Measurements from ENCODE around the gene MAGI1. TPM values are rescaled to one million over a fixed set of nuclear protein-coding genes. Genes with fewer than 3 reads are reported as not detected.

Gene MAGI1
- total and polyA plus RNA-seq, 4 donors = 5.0 to 69.2 (median 28.5) TPM

- Histone ChIP-seq H3K4me3 (ENCODE audit: low read length in 2 of 2) (no peak overlapping the region), H3K9me3 (ENCODE audit: control insufficient read depth, low read length) (no peaks in the 10 kb centered on the region), H3K36me3 (ENCODE audit: control insufficient read depth in 1 of 2, insufficient read depth in 2 of 2, low read length in 1 of 2) (no peaks in the 10 kb centered on the region), H3K27ac (ENCODE audit: low read depth in 1 of 2, low read length in 2 of 2) (no peak overlapping the region), H3K4me1 (ENCODE audit: control insufficient read depth in 1 of 2, insufficient read depth in 2 of 2, low read length in 2 of 2) (peaks cover 0 to 2% of the 10 kb centered on the region in 2 donors), H3K27me3 (ENCODE audit: control insufficient read depth in 1 of 2, insufficient read depth in 2 of 2, low read length in 1 of 2) (no peaks in the 10 kb centered on the region)
- WGBS, 2 donors = 24 to 35% methylated on average over 8 of the region's 8 CpGs
- DNase-seq (no peak), ATAC-seq (ENCODE audit: low FRiP score) (no peak)
- intact Hi-C loops (cut with DNase I) = no loop called here
Measured at GRCh38 chr3:65811892-65812291, 226.8 kb downstream of the MAGI1 start.

DNA sequence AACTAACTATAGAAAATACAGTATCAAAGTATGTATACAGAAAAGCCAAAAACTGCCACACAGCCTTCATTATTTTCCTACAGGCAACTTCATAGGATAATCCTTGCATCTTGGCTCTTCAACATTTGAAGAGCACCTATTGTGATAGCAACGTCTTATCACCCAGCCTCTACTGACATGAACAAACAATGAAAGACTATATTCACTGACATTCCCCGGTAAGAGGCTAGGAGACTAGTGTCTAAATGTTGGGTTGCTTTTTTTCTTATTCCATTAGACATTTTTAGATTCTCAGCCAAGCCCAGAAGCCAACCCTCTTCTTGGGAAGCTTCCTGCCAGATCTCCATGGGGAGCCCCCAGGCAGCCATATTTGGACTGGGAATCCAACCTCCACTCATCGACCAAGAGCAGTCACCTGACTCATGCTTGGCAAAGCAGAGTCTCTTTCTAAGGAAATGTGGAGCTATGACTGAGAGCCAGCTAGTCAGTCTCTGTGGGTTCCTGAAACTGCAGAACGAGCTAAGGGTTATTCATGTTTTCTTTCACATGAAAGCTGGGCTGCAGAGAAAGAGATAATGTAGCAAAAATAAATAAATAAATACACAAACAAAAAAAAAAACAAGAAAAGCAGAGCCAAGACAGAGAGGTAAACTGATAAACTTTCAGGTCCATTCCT is 227.5 kb downstream of the MAGI1 start:
- no peak overlapping the region for H3K4me3 ChIP-seq (ENCODE audit: low read length in 2 of 2)
- H3K36me3 ChIP-seq (ENCODE audit: control insufficient read depth in 1 of 2, insufficient read depth in 2 of 2, low read length in 1 of 2) = no peaks in the 10 kb centered on the region
- intact Hi-C loops (cut with DNase I) = no loop called here
- ATAC-seq (ENCODE audit: low FRiP score) (peak; percentile 49), DNase-seq (peak; percentile 59 to 81)
- no peak overlapping the region for H3K27ac ChIP-seq (ENCODE audit: low read depth in 1 of 2, low read length in 2 of 2)
- peaks cover 0 to 2% of the 10 kb centered on the region in 2 donors for H3K4me1 ChIP-seq (ENCODE audit: control insufficient read depth in 1 of 2, insufficient read depth in 2 of 2, low read length in 2 of 2)
- H3K27me3 ChIP-seq (ENCODE audit: control insufficient read depth in 1 of 2, insufficient read depth in 2 of 2, low read length in 1 of 2) = no peaks in the 10 kb centered on the region
- no peaks in the 10 kb centered on the region for H3K9me3 ChIP-seq (ENCODE audit: control insufficient read depth, low read length)
- 17 to 21% methylated on average over 4 of the region's 4 CpGs for WGBS, 2 donors

DNA sequence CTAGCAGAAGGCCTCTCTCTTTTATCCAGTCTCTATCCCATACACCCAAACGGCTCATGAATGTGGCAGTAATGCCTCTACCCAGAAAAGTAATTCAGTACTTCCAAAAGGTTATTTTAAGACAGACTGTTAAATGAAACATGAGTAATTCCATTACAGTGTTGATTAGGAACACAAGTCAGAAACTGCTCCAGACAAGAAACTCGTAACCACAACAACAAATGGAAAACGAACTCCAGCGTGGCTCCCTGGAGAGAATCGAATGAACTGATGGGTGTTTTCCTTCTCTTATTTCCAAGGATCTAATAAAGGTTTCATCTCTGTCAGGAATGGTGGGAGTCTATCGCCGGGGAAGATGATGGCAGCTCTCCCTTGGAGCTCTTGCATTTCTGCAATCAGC is 228.4 kb downstream of the MAGI1 start:
- no peak for DNase-seq
- ATAC-seq (ENCODE audit: low FRiP score) = no peak
- Histone ChIP-seq H3K27ac (ENCODE audit: low read depth in 1 of 2, low read length in 2 of 2) (no peak overlapping the region), H3K4me3 (ENCODE audit: low read length in 2 of 2) (no peak overlapping the region), H3K27me3 (ENCODE audit: control insufficient read depth in 1 of 2, insufficient read depth in 2 of 2, low read length in 1 of 2) (no peaks in the 10 kb centered on the region), H3K4me1 (ENCODE audit: control insufficient read depth in 1 of 2, insufficient read depth in 2 of 2, low read length in 2 of 2) (peaks cover 0 to 2% of the 10 kb centered on the region in 2 donors), H3K9me3 (ENCODE audit: control insufficient read depth, low read length) (no peaks in the 10 kb centered on the region), H3K36me3 (ENCODE audit: control insufficient read depth in 1 of 2, insufficient read depth in 2 of 2, low read length in 1 of 2) (no peaks in the 10 kb centered on the region)
- 48 to 51% methylated on average over 7 of the region's 7 CpGs for WGBS, 2 donors
- intact Hi-C loops (cut with DNase I) = no loop called here

DNA sequence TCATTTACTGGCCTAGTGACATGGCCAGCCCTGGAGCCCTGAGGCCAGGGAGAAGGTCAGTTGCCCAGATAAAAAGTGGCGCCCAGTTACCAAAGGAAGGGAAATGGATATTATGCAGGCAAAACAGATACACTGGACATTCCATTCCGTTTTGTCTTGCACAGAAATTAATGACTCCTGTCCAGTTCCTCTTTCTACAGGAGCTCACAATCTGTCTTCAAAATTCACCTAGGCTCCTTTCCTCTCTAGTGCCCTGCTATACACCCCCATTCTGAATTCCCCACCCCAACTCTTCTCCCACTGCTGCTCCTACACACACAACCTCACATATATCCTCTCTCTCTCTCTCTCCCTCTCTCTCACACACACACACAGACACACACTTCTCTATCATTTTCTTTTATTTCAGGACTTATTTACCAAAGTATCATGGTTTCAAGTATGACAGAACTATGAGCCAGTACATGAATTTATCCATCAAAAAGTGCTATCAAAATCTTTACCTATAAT is 229.0 kb downstream of the MAGI1 start:
- H3K4me3 ChIP-seq (ENCODE audit: low read length in 2 of 2) = no peak overlapping the region
- DNase-seq (no peak), ATAC-seq (ENCODE audit: low FRiP score) (no peak)
- no peak overlapping the region for H3K27ac ChIP-seq (ENCODE audit: low read depth in 1 of 2, low read length in 2 of 2)
- no peaks in the 10 kb centered on the region for H3K4me1 ChIP-seq (ENCODE audit: control insufficient read depth in 1 of 2, insufficient read depth in 2 of 2, low read length in 2 of 2)
- no peaks in the 10 kb centered on the region for H3K27me3 ChIP-seq (ENCODE audit: control insufficient read depth in 1 of 2, insufficient read depth in 2 of 2, low read length in 1 of 2)
- H3K9me3 ChIP-seq (ENCODE audit: control insufficient read depth, low read length) = no peaks in the 10 kb centered on the region
- WGBS, 2 donors = 64 to 90% methylated on average over 2 of the region's 2 CpGs
- intact Hi-C loops (cut with DNase I) = no loop called here
- H3K36me3 ChIP-seq (ENCODE audit: control insufficient read depth in 1 of 2, insufficient read depth in 2 of 2, low read length in 1 of 2) = no peaks in the 10 kb centered on the region

- no peak for ATAC-seq (ENCODE audit: low FRiP score)
- WGBS, 2 donors = 82 to 97% methylated on average over 3 of the region's 3 CpGs
Measured at GRCh38 chr3:65808824-65809223, 229.9 kb downstream of the MAGI1 start.

GRCh38 chr3:65808407-65808806 is 230.3 kb downstream of the MAGI1 start:
- Histone ChIP-seq H3K27me3 (ENCODE audit: control insufficient read depth in 1 of 2, insufficient read depth in 2 of 2, low read length in 1 of 2) (no peaks in the 10 kb centered on the region), H3K27ac (ENCODE audit: low read depth in 1 of 2, low read length in 2 of 2) (no peak overlapping the region), H3K4me1 (ENCODE audit: control insufficient read depth in 1 of 2, insufficient read depth in 2 of 2, low read length in 2 of 2) (no peaks in the 10 kb centered on the region), H3K9me3 (ENCODE audit: control insufficient read depth, low read length) (no peaks in the 10 kb centered on the region), H3K36me3 (ENCODE audit: control insufficient read depth in 1 of 2, insufficient read depth in 2 of 2, low read length in 1 of 2) (no peaks in the 10 kb centered on the region), H3K4me3 (ENCODE audit: low read length in 2 of 2) (no peak overlapping the region)
- no peak for ATAC-seq (ENCODE audit: low FRiP score)
- intact Hi-C loops (cut with DNase I) = no loop called here
- DNase-seq = no peak
- 85 to 90% methylated on average over 6 of the region's 6 CpGs for WGBS, 2 donors

More at GRCh38 chr3:65808824-65809223, 229.9 kb downstream of the MAGI1 start:
- H3K27me3 ChIP-seq (ENCODE audit: control insufficient read depth in 1 of 2, insufficient read depth in 2 of 2, low read length in 1 of 2) = no peaks in the 10 kb centered on the region
- no peak for DNase-seq
- H3K27ac ChIP-seq (ENCODE audit: low read depth in 1 of 2, low read length in 2 of 2) = no peak overlapping the region
- H3K4me1 ChIP-seq (ENCODE audit: control insufficient read depth in 1 of 2, insufficient read depth in 2 of 2, low read length in 2 of 2) = no peaks in the 10 kb centered on the region
- no peaks in the 10 kb centered on the region for H3K36me3 ChIP-seq (ENCODE audit: control insufficient read depth in 1 of 2, insufficient read depth in 2 of 2, low read length in 1 of 2)
- H3K4me3 ChIP-seq (ENCODE audit: low read length in 2 of 2) = no peak overlapping the region
- H3K9me3 ChIP-seq (ENCODE audit: control insufficient read depth, low read length) = no peaks in the 10 kb centered on the region
- intact Hi-C loops (cut with DNase I) = no loop called here

- Histone ChIP-seq H3K36me3 (ENCODE audit: control insufficient read depth in 1 of 2, insufficient read depth in 2 of 2, low read length in 1 of 2) (no peaks in the 10 kb centered on the region), H3K9me3 (ENCODE audit: control insufficient read depth, low read length) (no peaks in the 10 kb centered on the region), H3K27ac (ENCODE audit: low read depth in 1 of 2, low read length in 2 of 2) (no peak overlapping the region), H3K4me3 (ENCODE audit: low read length in 2 of 2) (no peak overlapping the region), H3K27me3 (ENCODE audit: control insufficient read depth in 1 of 2, insufficient read depth in 2 of 2, low read length in 1 of 2) (no peaks in the 10 kb centered on the region), H3K4me1 (ENCODE audit: control insufficient read depth in 1 of 2, insufficient read depth in 2 of 2, low read length in 2 of 2) (no peaks in the 10 kb centered on the region)
- WGBS, 2 donors = 75 to 85% methylated on average over 5 of the region's 5 CpGs
- ATAC-seq (ENCODE audit: low FRiP score) = no peak
- intact Hi-C loops (cut with DNase I) = no loop called here
- DNase-seq = no peak
Measured at GRCh38 chr3:65807225-65807624, 231.5 kb downstream of the MAGI1 start.

GRCh38 chr3:65806600-65806999 is 232.1 kb downstream of the MAGI1 start:
- intact Hi-C loops (cut with DNase I) = no loop called here
- H3K27ac ChIP-seq (ENCODE audit: low read depth in 1 of 2, low read length in 2 of 2) = no peak overlapping the region
- no peaks in the 10 kb centered on the region for H3K9me3 ChIP-seq (ENCODE audit: control insufficient read depth, low read length)
- H3K4me3 ChIP-seq (ENCODE audit: low read length in 2 of 2) = no peak overlapping the region
- H3K27me3 ChIP-seq (ENCODE audit: control insufficient read depth in 1 of 2, insufficient read depth in 2 of 2, low read length in 1 of 2) = no peaks in the 10 kb centered on the region
- 56 to 63% methylated on average over 1 of the region's 1 CpG for WGBS, 2 donors
- H3K36me3 ChIP-seq (ENCODE audit: control insufficient read depth in 1 of 2, insufficient read depth in 2 of 2, low read length in 1 of 2) = no peaks in the 10 kb centered on the region
- ATAC-seq (ENCODE audit: low FRiP score) (no peak), DNase-seq (no peak)
- H3K4me1 ChIP-seq (ENCODE audit: control insufficient read depth in 1 of 2, insufficient read depth in 2 of 2, low read length in 2 of 2) = no peaks in the 10 kb centered on the region

DNA sequence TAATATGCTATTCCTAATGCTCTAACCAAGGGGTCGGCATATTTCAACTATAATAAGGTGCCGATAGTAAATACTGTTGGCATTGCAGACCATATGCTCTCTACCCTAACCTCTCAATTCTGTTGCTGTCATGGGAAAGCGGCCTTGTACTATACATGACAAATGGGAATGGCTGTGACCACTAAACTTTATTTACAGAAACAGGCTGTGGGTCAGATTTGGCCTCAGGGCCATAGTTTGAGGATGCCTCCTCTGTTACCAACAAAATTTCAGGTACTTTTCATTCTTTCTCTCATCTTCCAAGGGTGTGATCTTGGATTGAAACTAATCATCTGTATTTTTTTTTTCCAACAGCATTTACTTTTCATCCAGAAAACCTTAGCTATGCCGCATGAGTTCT is 242.0 kb downstream of the MAGI1 start:
- no peaks in the 10 kb centered on the region for H3K4me1 ChIP-seq (ENCODE audit: control insufficient read depth in 1 of 2, insufficient read depth in 2 of 2, low read length in 2 of 2)
- intact Hi-C loops (cut with DNase I) = no loop called here
- WGBS, 2 donors = 92 to 95% methylated on average over 4 of the region's 4 CpGs
- no peaks in the 10 kb centered on the region for H3K9me3 ChIP-seq (ENCODE audit: control insufficient read depth, low read length)
- H3K4me3 ChIP-seq (ENCODE audit: low read length in 2 of 2) = no peak overlapping the region
- H3K27ac ChIP-seq (ENCODE audit: low read depth in 1 of 2, low read length in 2 of 2) = no peak overlapping the region
- H3K36me3 ChIP-seq (ENCODE audit: control insufficient read depth in 1 of 2, insufficient read depth in 2 of 2, low read length in 1 of 2) = no peaks in the 10 kb centered on the region
- no peak for ATAC-seq (ENCODE audit: low FRiP score)
- no peak for DNase-seq
- H3K27me3 ChIP-seq (ENCODE audit: control insufficient read depth in 1 of 2, insufficient read depth in 2 of 2, low read length in 1 of 2) = no peaks in the 10 kb centered on the region
